BJ (cell line): ENCODE results near the gene SUSD6. TPM values are rescaled to one million over a fixed set of nuclear protein-coding genes. Genes with fewer than 3 reads are reported as not detected.

ENCODE experiments used
- CTCF ChIA-PET: fragments of 350-600 bp; formaldehyde crosslinking; extraction: SDS; loops from one replicate; lab custom pipeline; 2021; ENCODE audit warnings: antibody characterized with exemption, inconsistent platforms; lab: Yijun Ruan, JAX
- POLR2A ChIA-PET: fragments of 300-600 bp; sonication (Branson Sonifier 250); formaldehyde crosslinking; extraction: SDS; loops from one replicate; lab custom pipeline; 2021; ENCODE audit warnings: antibody characterized with exemption; lab: Charles Lee
- DNase-seq: peaks from one replicate; pipeline ENCODE4 v3.0.0-alpha.2; 2011; ENCODE audit warnings: low read depth
- H3K27me3 ChIP-seq: 2 replicates; pipeline ENCODE4 v1.6.0; 2011; ENCODE audit warnings: low read length; ENCODE audit not compliant: control insufficient read depth, insufficient read depth
- H3K36me3 ChIP-seq: 2 replicates; pipeline ENCODE4 v1.5.1; 2011; ENCODE audit warnings: low read length; ENCODE audit not compliant: control insufficient read depth, insufficient read depth
- H3K4me3 ChIP-seq: 2 replicates; pipeline ENCODE4 v1.5.1; 2011; ENCODE audit warnings: low read depth, mild to moderate bottlenecking, control low read depth, low read length
- CTCF ChIP-seq: IDR thresholded peaks from 2 replicates; pipeline ENCODE4 v1.5.1; 2011; ENCODE audit warnings: low read depth, mild to moderate bottlenecking, control low read depth, inconsistent platforms, low read length, moderate library complexity; ENCODE audit not compliant: insufficient read depth
- polyA plus RNA-seq: library from polyadenylated mRNA; depleted of rRNA; stranded (reverse); fragments of >200 nt; gene quantifications from 2 replicates; pipeline ENCODE4 v1.2.3, GENCODE V29; 2011

The SUSD6 gene
- polyA plus RNA-seq, 1 experiment = 20.3 TPM

- no peak for TF ChIP-seq CTCF
- no peak overlapping the region for H3K4me3 ChIP-seq
- peaks cover 6% of the 10 kb centered on the region for H3K36me3 ChIP-seq
- CTCF ChIA-PET = interaction anchor here (0.8 kb wide), 1 partner anchor 93 kb away, joined by 3 read pairs; the partner anchor contains the start of gene SUSD6
- POLR2A ChIA-PET = no interaction called here
- H3K27me3 ChIP-seq = no peaks in the 10 kb centered on the region
- DNase-seq = no peak
These were observed 92.9 kb downstream of the SUSD6 start for GRCh38 chr14:69704319-69704718.

GRCh38 chr14:69705706-69706105 is 94.3 kb downstream of the SUSD6 start:
- no peaks in the 10 kb centered on the region for H3K27me3 ChIP-seq
- DNase-seq = no peak
- no peak overlapping the region for H3K4me3 ChIP-seq
- TF ChIP-seq CTCF = no peak
- H3K36me3 ChIP-seq = peaks cover 8% of the 10 kb centered on the region
- ChIA-PET CTCF (no interaction called here), POLR2A (no interaction called here)

- ChIA-PET POLR2A (no interaction called here), CTCF (interaction anchor here (0.7 kb wide), 1 partner anchor 51 kb away, joined by 4 read pairs; no protein-coding TSS in a partner anchor)
- no peak for DNase-seq
- Histone ChIP-seq H3K27me3 (no peaks in the 10 kb centered on the region), H3K4me3 (no peak overlapping the region), H3K36me3 (peaks cover 17% of the 10 kb centered on the region)
- TF ChIP-seq CTCF = no peak
These were observed 96.7 kb downstream of the SUSD6 start for GRCh38 chr14:69708049-69708448.

GRCh38 chr14:69708586-69709560 is 97.5 kb downstream of the SUSD6 start:
- Histone ChIP-seq H3K27me3 (no peaks in the 10 kb centered on the region), H3K4me3 (no peak overlapping the region), H3K36me3 (peaks cover 16% of the 10 kb centered on the region)
- ChIA-PET POLR2A (no interaction called here), CTCF (interaction anchor here (0.7 to 2.2 kb wide), 7 partner anchors 12 to 100 kb away, joined by 3 to 9 read pairs (median 3); no protein-coding TSS in a partner anchor)
- no peak for DNase-seq
- peak; percentile 24; the same call in 1 of the 2 replicates for TF ChIP-seq CTCF

- ChIA-PET POLR2A (no interaction called here), CTCF (interaction anchor here (0.6 to 2.2 kb wide), 7 partner anchors 11 to 76 kb away, joined by 3 to 9 read pairs (median 3); no protein-coding TSS in a partner anchor)
- DNase-seq = no peak
- Histone ChIP-seq H3K36me3 (peaks cover 18% of the 10 kb centered on the region), H3K27me3 (no peaks in the 10 kb centered on the region), H3K4me3 (no peak overlapping the region)
- no peak for TF ChIP-seq CTCF
These were observed 99.0 kb downstream of the SUSD6 start for GRCh38 chr14:69710378-69710777.
